Stimulated activated CD8-positive, alpha-beta memory T cell treated with anti-CD3 and anti-CD28 coated beads, Interleukin-15, amount 100 ng/mL, for 4 hours (primary cell): ENCODE measurements around the gene FOXP1.
A peak's percentile ranks its signal among the peaks of the same experiment; 100 is the strongest.
"Not testable (repeated sequence)": the region's sequence is repeated elsewhere in the genome, so short reads cannot be mapped to it uniquely, and the experiment has no call there.

ENCODE experiments used
- DNase-seq, 2 donors: peaks; one replicate each; pipeline ENCODE4 v3.0.0-alpha.2; 2020; ENCODE audit warnings: low read depth in 2 of 2

The FOXP1 gene

GRCh38 chr3:71330909-71331308 is 252.6 kb downstream of the FOXP1 start:
- DNase-seq = no peak

GRCh38 chr3:71330505-71330904 is 253.0 kb downstream of the FOXP1 start:
- no peak for DNase-seq

GRCh38 chr3:71329817-71330216 is 253.7 kb downstream of the FOXP1 start:
- no peak for DNase-seq

- no peak for DNase-seq
Observed at GRCh38 chr3:71328926-71329325, 254.6 kb downstream of the FOXP1 start.

GRCh38 chr3:71327936-71328335 is 255.6 kb downstream of the FOXP1 start:
- DNase-seq = no peak

DNA sequence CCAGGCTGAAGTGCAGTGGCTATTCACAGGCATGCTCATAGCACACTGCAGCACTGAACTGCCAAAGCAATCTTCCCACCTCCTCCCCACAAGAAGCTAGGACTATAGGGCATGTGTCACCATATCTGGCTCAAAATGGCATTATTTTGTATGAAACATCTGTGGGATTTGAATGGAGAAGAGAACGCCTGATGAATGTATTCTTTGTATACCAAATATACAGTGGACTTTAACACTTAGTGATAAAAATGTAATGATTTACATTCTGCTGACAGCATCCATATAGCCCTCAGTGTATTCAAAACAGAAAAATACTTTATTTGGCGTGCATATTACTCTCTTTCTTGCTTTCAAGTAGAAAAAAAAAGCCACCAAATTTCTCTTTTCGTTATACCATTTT is 257.8 kb downstream of the FOXP1 start:
- no peak for DNase-seq

GRCh38 chr3:71324224-71324623 is 259.3 kb downstream of the FOXP1 start:
- not testable (repeated sequence) for DNase-seq

- DNase-seq = no peak
Observed at GRCh38 chr3:71323558-71323957, 260.0 kb downstream of the FOXP1 start.

DNA sequence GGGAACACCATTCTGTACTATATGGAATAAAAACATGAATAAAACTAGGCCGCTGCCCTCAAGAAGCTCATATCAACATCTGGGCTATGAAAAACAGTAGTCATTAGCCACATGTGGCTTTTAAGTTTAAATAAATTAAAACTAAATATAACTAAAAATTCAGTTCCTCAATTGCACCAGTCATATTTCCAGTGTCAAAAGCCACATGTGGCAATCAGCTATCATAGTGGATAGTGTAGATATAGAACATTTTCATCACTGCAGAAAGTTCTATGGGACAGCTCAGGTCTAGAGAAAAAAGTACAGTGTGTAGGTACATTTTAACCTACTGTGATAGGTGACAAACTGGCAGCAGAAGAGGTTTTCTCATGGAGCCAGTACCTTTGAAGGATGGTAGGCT is 261.4 kb downstream of the FOXP1 start:
- DNase-seq = no peak

- DNase-seq = no peak
Observed at GRCh38 chr3:71319771-71320170, 263.8 kb downstream of the FOXP1 start.

GRCh38 chr3:71318458-71318827 is 265.1 kb downstream of the FOXP1 start:
- DNase-seq = no peak

DNA sequence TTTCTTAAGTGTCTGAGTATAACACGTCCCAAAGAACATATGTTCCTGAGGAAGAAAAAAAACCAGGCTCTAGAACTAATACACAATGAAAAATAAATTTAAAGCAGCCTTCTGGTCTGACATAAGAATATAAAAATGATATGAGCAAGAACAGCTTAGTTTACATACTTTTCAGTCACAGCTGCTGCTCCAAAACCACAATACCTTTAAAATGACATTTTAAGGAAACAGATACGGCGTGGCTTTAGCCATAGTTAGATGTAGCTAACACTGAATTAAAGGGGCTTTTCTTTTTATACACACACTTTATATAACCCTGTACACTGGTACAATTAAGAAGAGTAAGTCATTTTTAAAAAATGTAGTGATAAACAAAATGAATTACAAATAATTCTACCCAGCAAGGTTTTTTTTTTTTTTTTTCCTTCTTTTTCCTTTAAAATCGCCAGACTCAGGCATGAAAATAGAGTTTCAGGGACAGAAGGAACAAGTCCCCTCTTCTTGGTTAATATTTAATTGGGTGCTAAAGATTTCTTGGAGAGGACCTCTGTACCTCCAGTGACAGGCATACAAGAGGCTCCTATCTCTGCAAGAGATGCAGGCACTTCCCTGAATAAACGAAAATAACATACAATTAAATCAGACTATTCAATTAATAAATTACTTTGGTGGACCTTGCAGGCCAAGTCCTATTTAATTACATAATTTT is 265.6 kb downstream of the FOXP1 start:
- no peak for DNase-seq

DNA sequence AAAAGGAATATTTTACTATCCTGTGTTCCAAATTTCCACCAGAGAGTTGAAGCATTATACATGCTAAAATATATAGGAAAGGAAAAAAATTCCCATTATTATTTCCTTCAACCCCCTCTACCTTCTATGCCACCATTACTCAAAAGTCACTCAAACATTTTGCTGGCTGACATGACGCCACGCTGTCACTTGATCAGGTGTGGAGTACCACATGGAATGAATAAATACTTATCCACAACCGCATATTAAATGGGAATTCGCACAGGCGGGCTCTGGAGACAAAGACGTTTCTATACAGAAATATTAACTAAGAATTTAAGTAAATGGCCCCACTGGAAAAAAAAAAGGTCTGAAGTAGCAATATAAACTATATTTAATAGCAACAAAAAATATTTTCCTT is 266.4 kb downstream of the FOXP1 start:
- DNase-seq = no peak

DNA sequence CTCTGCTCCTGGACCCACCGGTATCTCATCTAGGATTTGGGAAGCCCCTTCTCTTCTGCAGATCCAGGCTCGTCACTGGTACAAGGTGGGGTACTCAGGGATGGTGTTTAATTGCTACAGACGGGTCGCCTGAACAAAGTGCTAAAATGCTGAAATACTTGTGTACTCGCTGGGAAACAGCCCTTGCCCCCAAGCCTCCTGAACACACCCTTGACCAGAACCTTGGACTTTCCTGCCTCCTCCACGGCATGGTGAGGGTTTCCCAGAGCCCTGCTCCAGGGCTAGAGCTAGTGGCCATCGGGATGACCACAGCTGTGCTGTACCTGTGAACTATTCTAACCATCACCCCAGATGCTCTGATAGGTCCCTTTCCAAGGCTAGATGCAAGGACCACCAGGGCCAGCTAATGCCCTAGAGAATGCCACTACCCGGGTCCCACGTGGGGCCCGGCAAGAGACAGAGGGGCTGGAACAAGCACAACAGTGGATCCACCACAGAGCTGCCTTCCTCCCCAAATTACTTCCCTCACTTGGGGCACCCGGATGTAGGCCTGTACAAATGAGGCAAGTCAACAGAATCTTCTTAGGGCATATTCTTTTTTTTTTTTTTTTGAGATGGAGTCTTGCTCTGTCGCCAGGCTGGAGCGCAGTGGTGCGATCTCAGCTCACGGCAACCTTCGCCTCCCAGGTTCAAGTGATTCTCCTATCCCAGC is 267.3 kb downstream of the FOXP1 start:
- no peak for DNase-seq

DNA sequence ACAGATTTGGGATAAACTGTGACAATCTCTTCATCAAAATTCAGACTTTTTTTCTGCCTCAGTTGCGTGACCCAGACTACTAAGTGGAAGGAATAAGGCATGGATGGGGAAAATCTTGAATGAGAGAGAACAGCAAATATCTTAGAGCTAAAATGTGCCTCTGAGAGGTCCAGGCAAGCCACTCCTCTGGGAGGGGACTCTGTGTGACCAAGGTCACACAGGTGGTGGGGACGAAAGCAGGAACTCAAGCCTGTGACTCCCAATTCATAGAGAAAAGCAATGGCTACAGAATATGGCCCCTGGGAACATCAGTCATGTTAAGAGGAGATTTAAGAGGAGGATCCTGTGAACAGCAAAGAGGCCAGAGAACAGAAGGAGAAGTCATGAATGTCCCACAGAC is 268.1 kb downstream of the FOXP1 start:
- no peak for DNase-seq

- no peak for DNase-seq
Observed at GRCh38 chr3:71313844-71314243, 269.7 kb downstream of the FOXP1 start.

DNA sequence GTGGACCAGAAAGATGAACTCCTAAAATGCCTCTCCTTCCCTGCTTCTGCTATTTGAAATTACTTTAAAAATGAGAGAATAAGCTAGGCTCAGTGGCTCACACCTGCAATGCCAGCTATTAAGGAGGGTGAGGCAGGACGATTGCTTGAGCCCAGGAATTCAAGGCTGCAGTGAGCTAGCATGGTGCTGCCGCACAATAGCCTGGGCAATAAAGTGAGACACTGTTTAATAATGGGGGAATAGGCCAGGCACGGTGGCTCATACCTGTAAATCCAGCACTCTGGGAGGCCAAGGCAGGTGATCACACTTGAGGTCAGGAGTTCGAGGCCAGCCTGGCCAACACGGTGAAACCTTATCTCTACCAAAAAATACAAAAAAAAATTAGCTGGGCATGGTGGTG is 271.1 kb downstream of the FOXP1 start:
- DNase-seq = no peak

- DNase-seq = no peak
Observed at GRCh38 chr3:71311661-71312046, 271.9 kb downstream of the FOXP1 start.

GRCh38 chr3:71310980-71311660 is 272.4 kb downstream of the FOXP1 start:
- no peak for DNase-seq

GRCh38 chr3:71310359-71310979 is 273.1 kb downstream of the FOXP1 start:
- DNase-seq = no peak

GRCh38 chr3:71309886-71310285 is 273.6 kb downstream of the FOXP1 start:
- DNase-seq = no peak

DNA sequence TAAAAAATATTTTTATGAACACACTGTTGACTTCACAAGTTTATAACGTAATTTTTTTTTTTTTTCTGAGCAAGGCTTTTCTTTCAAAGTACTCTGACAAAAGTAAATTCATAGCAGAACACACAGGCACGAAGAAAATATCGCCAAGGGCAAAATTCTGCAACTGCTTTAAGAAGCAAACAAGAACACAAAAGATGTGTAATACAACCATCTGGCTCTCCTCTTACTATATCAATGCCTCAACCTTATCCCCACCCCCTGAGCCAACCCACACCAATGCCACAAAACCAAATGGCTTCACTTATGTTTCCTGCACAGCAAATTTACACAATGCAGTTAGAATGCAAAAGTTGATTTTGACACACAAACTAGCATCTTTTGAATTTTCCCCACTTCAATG is 274.2 kb downstream of the FOXP1 start:
- peak in 1 of 2 donors; percentile 28 for DNase-seq

DNA sequence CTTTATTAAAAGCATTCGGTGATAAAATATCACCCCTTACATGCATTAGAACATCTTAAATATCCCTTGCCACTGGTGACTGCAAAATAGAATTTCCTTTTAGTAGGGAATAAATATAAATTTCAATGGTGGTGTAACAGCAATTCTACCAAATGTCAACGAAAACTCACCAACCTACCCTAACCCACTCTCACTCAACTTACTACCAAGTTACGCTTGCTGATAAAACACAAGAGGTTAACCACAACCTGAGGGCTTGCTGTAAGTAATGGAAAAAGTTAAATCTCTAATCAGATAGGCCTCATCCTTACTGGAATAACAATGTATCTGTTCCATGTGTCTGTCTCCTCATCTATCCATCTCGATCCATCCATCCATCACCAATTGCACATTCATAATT is 274.7 kb downstream of the FOXP1 start:
- no peak for DNase-seq
